HepG2 (cell line): Measurements from ENCODE around the gene GLRA3. TPM values are rescaled to one million over a fixed set of nuclear protein-coding genes. Genes with fewer than 3 reads are reported as not detected.

Source experiments
- ATAC-seq: fragments of 200-7000 bp; cut with Tn5 transposase; 3 replicates; pipeline ENCODE4 v1.9.1; 2020; ENCODE audit warnings: mild to moderate bottlenecking, moderate library complexity
- BruUV-seq: library from RNA; stranded (reverse); fragments of 400-500 nt; replicated peaks from 2 replicates; lab custom pipeline; 2021; lab: Mats Ljungman, UMichigan
- CTCF ChIA-PET: fragments of 300-600 bp; formaldehyde crosslinking; extraction: SDS; loops from one replicate; lab custom pipeline; 2021; ENCODE audit warnings: low total read pairs, inconsistent platforms, low intra/inter-chr PET ratio; lab: Yijun Ruan, JAX
- POLR2A ChIA-PET: fragments of 350-600 bp; sonication (Branson Sonifier 250); formaldehyde crosslinking; loops from one replicate; lab custom pipeline; 2020; ENCODE audit warnings: antibody characterized with exemption, inconsistent platforms; lab: Yijun Ruan, JAX
- DNase-seq: peaks from one replicate; pipeline ENCODE4 v3.0.0-alpha.2; 2015; ENCODE audit warnings: low spot score
- FAIRE-seq: peaks from 3 replicates; lab custom pipeline; 2011; peaks lifted over from hg19 to GRCh38; lab: Jason Lieb, UNC
- H2AFZ ChIP-seq: one replicate; pipeline ENCODE4 v1.6.1; 2011; ENCODE audit warnings: low read length, inconsistent platforms
- H3K27ac ChIP-seq: fragments of 300-600 bp; 3 replicates; pipeline ENCODE4 v1.8.0; 2011; ENCODE audit warnings: mixed run types, mild to moderate bottlenecking, mixed read lengths, low read length, inconsistent platforms; ENCODE audit not compliant: insufficient read depth; ENCODE audit errors: extremely low read length
- H3K27me3 ChIP-seq, 2 experiments: fragments of 200-600 bp in 1 of 2; 2 replicates in 1 of 2; 3 replicates in 1 of 2; pipeline versions ENCODE4 v1.6.0 to v1.8.0; 2011; ENCODE audit warnings: low read length in 2 of 2, mild to moderate bottlenecking in 2 of 2, moderate library complexity in 2 of 2, inconsistent platforms in 1 of 2; ENCODE audit not compliant: insufficient read depth in 2 of 2, control insufficient read depth in 1 of 2
- H3K36me3 ChIP-seq, 2 experiments: fragments of 200-600 bp in 1 of 2; replicated peaks in 1 of 2; 2 replicates in 1 of 2; 3 replicates in 1 of 2; pipeline versions ENCODE4 v1.5.1 to v1.8.0; 2011; ENCODE audit warnings: low read length in 2 of 2, inconsistent platforms in 1 of 2; ENCODE audit not compliant: insufficient read depth in 2 of 2, control insufficient read depth in 1 of 2
- H3K4me1 ChIP-seq: 2 replicates; pipeline ENCODE4 v1.5.1; 2012; ENCODE audit warnings: low read length, inconsistent platforms; ENCODE audit not compliant: insufficient read depth
- H3K4me2 ChIP-seq: 2 replicates; pipeline ENCODE4 v1.6.0; 2011; ENCODE audit warnings: low read depth, low read length, inconsistent platforms
- H3K4me3 ChIP-seq, 3 experiments: fragments of 200-600 bp in 1 of 3; sonication (generic), shearing (Covaris generic) in 1 of 3; replicated peaks in 1 of 3; 2 replicates each; pipeline ENCODE4 v1.5.1; 2011 to 2016; ENCODE audit warnings: low read length in 3 of 3, inconsistent platforms in 2 of 3, low read depth in 2 of 3, mild to moderate bottlenecking in 2 of 3, control low read depth in 1 of 3, mixed read lengths in 1 of 3; ENCODE audit not compliant: insufficient read depth in 1 of 3
- H3K79me2 ChIP-seq: one replicate; pipeline ENCODE4 v1.6.1; 2011; ENCODE audit warnings: low read length, inconsistent platforms; ENCODE audit not compliant: insufficient read depth
- H3K9ac ChIP-seq: 2 replicates; pipeline ENCODE4 v1.6.0; 2011; ENCODE audit warnings: mild to moderate bottlenecking, low read depth, low read length, inconsistent platforms; ENCODE audit not compliant: insufficient read depth
- H3K9me3 ChIP-seq: 2 replicates; pipeline ENCODE4 v1.5.1; 2012; ENCODE audit warnings: mild to moderate bottlenecking, low read length
- H4K20me1 ChIP-seq: 2 replicates; pipeline ENCODE4 v1.6.0; 2011; ENCODE audit warnings: inconsistent platforms, mild to moderate bottlenecking, low read length, moderate library complexity; ENCODE audit not compliant: insufficient read depth
- CHCHD3 ChIP-seq: sonication (generic); formaldehyde crosslinking; IDR thresholded peaks from 2 replicates; pipeline ENCODE4 v1.8.0; 2022; ENCODE audit warnings: mild to moderate bottlenecking, missing genetic modification reagents, moderate library complexity
- CSRNP1 ChIP-seq: sonication (generic); formaldehyde crosslinking; IDR thresholded peaks from 2 replicates; pipeline ENCODE4 v1.8.1; 2023; ENCODE audit warnings: mild to moderate bottlenecking, missing genetic modification reagents
- GLI4 ChIP-seq: sonication (generic); formaldehyde crosslinking; IDR thresholded peaks from 2 replicates; pipeline ENCODE4 v1.5.1; 2020; ENCODE audit warnings: missing genetic modification reagents, mild to moderate bottlenecking, moderate library complexity, borderline replicate concordance
- MIER3 ChIP-seq: IDR thresholded peaks from 2 replicates; pipeline ENCODE4 v1.6.1; 2016; ENCODE audit warnings: missing compliant biosample characterization, borderline replicate concordance
- NKX3-1 ChIP-seq: sonication (generic); formaldehyde crosslinking; IDR thresholded peaks from 2 replicates; pipeline ENCODE4 v1.5.0; 2020; ENCODE audit warnings: missing genetic modification reagents
- PRDM10 ChIP-seq: sonication (generic); formaldehyde crosslinking; IDR thresholded peaks from 2 replicates; pipeline ENCODE4 v1.4.0; 2020; ENCODE audit warnings: low read depth, missing genetic modification reagents
- TEAD3 ChIP-seq: optimal IDR thresholded peaks from 2 replicates; pipeline ENCODE3; 2016; ENCODE audit warnings: borderline replicate concordance
- ZHX2 ChIP-seq, 2 experiments: sonication (generic) in 1 of 2; formaldehyde crosslinking in 1 of 2; IDR thresholded peaks; 2 replicates each; pipeline versions ENCODE4 v1.6.1 to v1.9.0; 2014 to 2022; ENCODE audit warnings: antibody characterized with exemption in 1 of 2, borderline replicate concordance in 1 of 2, inconsistent platforms in 1 of 2, low read depth in 1 of 2, missing genetic modification reagents in 1 of 2
- ZNF280B ChIP-seq: sonication (generic); formaldehyde crosslinking; IDR thresholded peaks from 2 replicates; pipeline ENCODE4 v1.5.0; 2020; ENCODE audit warnings: missing genetic modification reagents, mild to moderate bottlenecking, borderline replicate concordance
- ZNF558 ChIP-seq: sonication (generic); formaldehyde crosslinking; IDR thresholded peaks from 2 replicates; pipeline ENCODE4 v1.9.0; 2022; ENCODE audit warnings: mild to moderate bottlenecking, missing genetic modification reagents, borderline replicate concordance
- ZNF678 ChIP-seq: sonication (generic); formaldehyde crosslinking; IDR thresholded peaks from 2 replicates; pipeline ENCODE4 v1.4.0; 2020; ENCODE audit warnings: mild to moderate bottlenecking, missing genetic modification reagents
- WGBS: methylation state at CpG from one replicate; pipeline ENCODE4 v1.1.6; 2017; ENCODE audit warnings: low lambda C conversion rate; 5-methylcytosine and 5-hydroxymethylcytosine counted together
- in situ Hi-C: cut with HindIII; loops from 2 replicates; pipeline ENCODE4 v1.10.0; 2017; ENCODE audit warnings: low pct_unique_long_range_greater_than_20kb; ENCODE audit not compliant: extremely low pct_ligation_motif_present
- intact Hi-C: fragments of 100-400 bp; cut with micrococcal nuclease; formaldehyde crosslinking; loops from one replicate; pipeline ENCODE4 v1.10.0; 2022; ENCODE audit not compliant: unreplicated experiment
- polyA plus RNA-seq, 8 experiments: library from polyadenylated mRNA; depleted of rRNA in 3 of 8; stranded (reverse) in 7 of 8; unstranded in 1 of 8; fragments of >200 nt; fragmentation: Illumina TruSeq in 4 of 8; extraction: Trizol in 4 of 8; gene quantifications; 2 replicates each; pipeline versions ENCODE4 v1.2.1 to v1.2.3, GENCODE V29; 2011 to 2016; ENCODE audit warnings: low read depth in 4 of 8, missing spikeins in 1 of 8, mixed read lengths in 1 of 8; ENCODE audit not compliant: insufficient read depth in 1 of 8
- total RNA-seq, 5 experiments: library from RNA; depleted of rRNA; stranded (reverse); fragments of >200 nt; fragmentation: Illumina TruSeq; extraction: Trizol; gene quantifications; 2 replicates each; pipeline ENCODE4 v1.2.3, GENCODE V29; 2016; ENCODE audit warnings: low read depth in 1 of 5

GLRA3 gene
- total and polyA plus RNA-seq, 2 of the 13 experiments (the other 11 are each of a cell fraction or from before 2014, with no cell fraction given): not detected

GRCh38 chr4:174628191-174628590, 200.9 kb downstream of the GLRA3 start:
- Histone ChIP-seq H3K9ac (no peak overlapping the region), H3K4me1 (no peaks in the 10 kb centered on the region), H2AFZ (no peak overlapping the region), H3K79me2 (no peaks in the 10 kb centered on the region), H3K4me2 (no peak overlapping the region), H3K36me3 (no peaks in the 10 kb centered on the region), H3K27ac (no peak overlapping the region), H4K20me1 (no peaks in the 10 kb centered on the region), H3K27me3 (no peaks in the 10 kb centered on the region), H3K9me3 (no peaks in the 10 kb centered on the region), H3K4me3 (no peak overlapping the region)
- in situ Hi-C loops (loop anchor here (25.0 kb wide), 1 partner anchor 416 kb away; no protein-coding TSS in a partner anchor), intact Hi-C loops (no loop called here)
- DNase-seq (no peak), FAIRE-seq (no peak), ATAC-seq (no peak)
- POLR2A ChIA-PET: no interaction called here
- CTCF ChIA-PET: no interaction called here
- 11% methylated on average over 7 of the region's 7 CpGs for WGBS
- no TSS peak for BruUV-seq
- TF ChIP-seq TEAD3 (CRISPR knock-in tag) (no peak), ZNF558 (CRISPR knock-in tag) (no peak), PRDM10 (CRISPR knock-in tag) (no peak), GLI4 (CRISPR knock-in tag) (no peak), CSRNP1 (CRISPR knock-in tag) (no peak), ZHX2 (IDR thresholded peaks at IDR 0.05; ENCODE audit: low read depth) (no peak), ZHX2 (CRISPR knock-in tag; IDR thresholded peaks at IDR 0.05; ENCODE audit: borderline replicate concordance) (no peak), MIER3 (CRISPR knock-in tag) (no peak), NKX3-1 (CRISPR knock-in tag) (no peak), ZNF280B (CRISPR knock-in tag) (no peak), CHCHD3 (CRISPR knock-in tag) (no peak), ZNF678 (CRISPR knock-in tag) (no peak)
